NT2/D1 (cell line): ENCODE measurements around the gene TMEM245.

Experiments used
- SUZ12 ChIP-seq: IDR thresholded peaks from 2 replicates; pipeline ENCODE4 v1.6.1; 2011; ENCODE audit not compliant: insufficient read length, insufficient read depth; ENCODE audit errors: extremely low read depth
- YY1 ChIP-seq: IDR thresholded peaks from 2 replicates; pipeline ENCODE4 v1.6.1; 2011; ENCODE audit not compliant: insufficient read length, insufficient read depth

DNA sequence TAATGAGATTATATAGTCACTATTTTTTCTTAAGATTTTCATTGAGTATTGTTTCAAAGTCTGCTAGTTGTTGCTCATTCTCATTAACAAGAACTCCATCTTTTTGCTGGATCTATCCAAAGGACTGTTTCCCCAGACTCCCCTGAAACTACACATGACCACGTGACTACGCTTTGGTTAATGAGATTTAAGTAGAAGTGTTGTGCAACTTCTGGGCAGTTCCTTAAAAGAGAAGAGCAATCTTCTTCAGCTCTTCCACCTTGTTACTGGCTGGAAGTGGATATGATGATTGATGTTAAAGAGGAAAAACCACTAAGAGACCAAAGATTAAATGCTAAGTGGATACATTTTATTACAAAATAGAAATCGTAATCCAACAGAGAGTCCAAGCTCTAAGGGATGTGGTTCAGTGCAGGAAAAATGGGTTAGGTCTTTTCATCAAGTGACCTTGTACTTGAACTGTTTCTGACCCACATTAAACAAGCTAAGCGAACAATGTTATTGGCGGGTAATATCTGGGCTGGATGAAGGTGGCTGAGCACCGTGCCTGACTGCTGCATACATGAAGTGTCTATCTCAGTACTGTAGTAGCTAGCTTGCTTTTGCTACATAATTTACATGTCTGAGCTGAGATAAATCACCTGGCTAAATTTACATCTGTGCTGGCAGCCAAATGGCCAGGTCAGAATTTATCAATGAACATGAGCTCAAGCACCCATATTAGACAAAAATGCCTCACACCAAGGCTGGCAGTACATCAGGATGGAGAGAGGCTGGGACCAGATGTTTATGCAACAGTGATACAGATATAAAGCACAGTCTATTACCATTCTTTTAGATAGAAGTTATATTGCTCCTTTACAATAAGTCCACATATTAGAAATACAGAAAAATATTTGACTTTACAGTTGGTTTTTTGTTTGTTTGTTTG is 98.9 kb downstream of the TMEM245 start:
- no peak for TF ChIP-seq SUZ12
- no peak for TF ChIP-seq YY1
